HepG2 (cell line): ENCODE measurements around the gene FGFR1OP2. TPM values are rescaled to one million over a fixed set of nuclear protein-coding genes. Genes with fewer than 3 reads are reported as not detected.

Experiments
- ARID3A ChIP-seq: IDR thresholded peaks from 2 replicates; pipeline ENCODE4 v1.6.1; 2012; ENCODE audit warnings: low read depth, low read length, improper control_type of control experiment
- CEBPZ ChIP-seq: IDR thresholded peaks from 2 replicates; pipeline ENCODE4 v1.6.1; 2012; ENCODE audit warnings: low read length, improper control_type of control experiment
- GZF1 ChIP-seq: sonication (generic); formaldehyde crosslinking; IDR thresholded peaks from 2 replicates; pipeline ENCODE4 v1.5.1; 2020; ENCODE audit warnings: mild to moderate bottlenecking, missing genetic modification reagents
- HOXD1 ChIP-seq: sonication (generic); formaldehyde crosslinking; IDR thresholded peaks from 2 replicates; pipeline ENCODE4 v1.5.0; 2020; ENCODE audit warnings: missing genetic modification reagents
- KMT2B ChIP-seq: IDR thresholded peaks from 2 replicates; pipeline ENCODE4 v1.6.1; 2016; ENCODE audit warnings: missing genetic modification reagents, missing compliant biosample characterization
- MBD4 ChIP-seq: IDR thresholded peaks from 2 replicates; pipeline ENCODE4 v1.6.1; 2012; ENCODE audit warnings: low read length, inconsistent platforms, borderline replicate concordance
- NRL ChIP-seq: sonication (generic); formaldehyde crosslinking; IDR thresholded peaks from 2 replicates; pipeline ENCODE4 v1.5.0; 2020; ENCODE audit warnings: missing genetic modification reagents, mild to moderate bottlenecking, moderate library complexity, borderline replicate concordance
- REXO4 ChIP-seq: sonication (generic); formaldehyde crosslinking; IDR thresholded peaks from 2 replicates; pipeline ENCODE4 v1.8.0; 2022; ENCODE audit warnings: missing genetic modification reagents, mild to moderate bottlenecking, borderline replicate concordance
- SNAPC4 ChIP-seq: sonication (generic); formaldehyde crosslinking; IDR thresholded peaks from 2 replicates; pipeline ENCODE4 v1.4.0; 2020; ENCODE audit warnings: mild to moderate bottlenecking, missing genetic modification reagents
- YY1 ChIP-seq: IDR thresholded peaks from 2 replicates; pipeline ENCODE4 v1.6.1; 2011; ENCODE audit warnings: low read length, low read depth, moderate library complexity, mild to moderate bottlenecking; ENCODE audit not compliant: insufficient read depth, insufficient replicate concordance
- ZBTB25 ChIP-seq: IDR thresholded peaks from 2 replicates; pipeline ENCODE4 v1.6.1; 2018; ENCODE audit warnings: missing genetic modification reagents
- ZKSCAN8 ChIP-seq: IDR thresholded peaks from 2 replicates; pipeline ENCODE4 v1.6.1; 2016; ENCODE audit warnings: borderline replicate concordance, missing genetic modification reagents, missing compliant biosample characterization
- ZNF251 ChIP-seq: sonication (generic); formaldehyde crosslinking; IDR thresholded peaks from 2 replicates; pipeline ENCODE4 v1.9.0; 2021; ENCODE audit warnings: mild to moderate bottlenecking, missing genetic modification reagents
- ZNF317 ChIP-seq: sonication (generic); formaldehyde crosslinking; IDR thresholded peaks from 2 replicates; pipeline ENCODE4 v1.5.0; 2020; ENCODE audit warnings: mild to moderate bottlenecking, missing genetic modification reagents
- ZNF337 ChIP-seq: sonication (generic); formaldehyde crosslinking; IDR thresholded peaks from 2 replicates; pipeline ENCODE4 v1.5.1; 2020; ENCODE audit warnings: missing genetic modification reagents, low read depth, mild to moderate bottlenecking, borderline replicate concordance
- ZNF441 ChIP-seq: sonication (generic); formaldehyde crosslinking; IDR thresholded peaks from 2 replicates; pipeline ENCODE4 v1.7.0; 2021; ENCODE audit warnings: missing genetic modification reagents, borderline replicate concordance
- ZNF557 ChIP-seq: sonication (generic); formaldehyde crosslinking; IDR thresholded peaks from 2 replicates; pipeline ENCODE4 v1.4.0; 2020; ENCODE audit warnings: missing genetic modification reagents
- ZSCAN9 ChIP-seq: IDR thresholded peaks from 2 replicates; pipeline ENCODE4 v1.6.1; 2016; ENCODE audit warnings: borderline replicate concordance
- polyA plus RNA-seq, 8 experiments: library from polyadenylated mRNA; depleted of rRNA in 3 of 8; stranded (reverse) in 7 of 8; unstranded in 1 of 8; fragments of >200 nt; fragmentation: Illumina TruSeq in 4 of 8; extraction: Trizol in 4 of 8; gene quantifications; 2 replicates each; pipeline versions ENCODE4 v1.2.1 to v1.2.3, GENCODE V29; 2011 to 2016; ENCODE audit warnings: low read depth in 4 of 8, missing spikeins in 1 of 8, mixed read lengths in 1 of 8; ENCODE audit not compliant: insufficient read depth in 1 of 8
- total RNA-seq, 5 experiments: library from RNA; depleted of rRNA; stranded (reverse); fragments of >200 nt; fragmentation: Illumina TruSeq; extraction: Trizol; gene quantifications; 2 replicates each; pipeline ENCODE4 v1.2.3, GENCODE V29; 2016; ENCODE audit warnings: low read depth in 1 of 5

Gene FGFR1OP2
- total and polyA plus RNA-seq, 2 of the 13 experiments (the other 11 are each of a cell fraction or from before 2014, with no cell fraction given): 18.3 to 38.1 TPM

- TF ChIP-seq ZKSCAN8 (CRISPR knock-in tag): no peak
- peak; percentile 76 for TF ChIP-seq YY1
- TF ChIP-seq ZNF317 (CRISPR knock-in tag): no peak
- TF ChIP-seq REXO4 (CRISPR knock-in tag): no peak
- TF ChIP-seq ZNF441 (CRISPR knock-in tag): peak; percentile 94; the same call in 1 of the 2 replicates
- TF ChIP-seq ZNF251 (CRISPR knock-in tag): no peak
- TF ChIP-seq NRL (CRISPR knock-in tag): no peak
- TF ChIP-seq ZSCAN9 (CRISPR knock-in tag): 0 out of 2 replicates have a peak, but pooled peaks have one; percentile 61
- peak; percentile 16; the same call in 1 of the 2 replicates for TF ChIP-seq ZBTB25 (CRISPR knock-in tag)
- TF ChIP-seq GZF1 (CRISPR knock-in tag): no peak; the same call in 1 of the 2 replicates
- TF ChIP-seq ZNF337 (CRISPR knock-in tag): peak; percentile 53; the same call in 1 of the 2 replicates
- TF ChIP-seq SNAPC4: no peak
- no peak for TF ChIP-seq ZNF557
- TF ChIP-seq MBD4: no peak
- no peak for TF ChIP-seq HOXD1 (CRISPR knock-in tag)
- no peak for TF ChIP-seq CEBPZ
- TF ChIP-seq KMT2B (CRISPR knock-in tag): peak; percentile 89
- TF ChIP-seq ARID3A: no peak
Observed at GRCh38 chr12:27014085-27014858, 76.0 kb downstream of the FGFR1OP2 start, which contains the start of gene TM7SF3 (continued).
